Putamen (tissue), 1 donor: ENCODE measurements around the gene EEIG1.

Experiments
- DNase-seq: peaks from one replicate; pipeline ENCODE4 v3.0.0-alpha.2; 2016; ENCODE audit warnings: low spot score

The EEIG1 gene

DNA sequence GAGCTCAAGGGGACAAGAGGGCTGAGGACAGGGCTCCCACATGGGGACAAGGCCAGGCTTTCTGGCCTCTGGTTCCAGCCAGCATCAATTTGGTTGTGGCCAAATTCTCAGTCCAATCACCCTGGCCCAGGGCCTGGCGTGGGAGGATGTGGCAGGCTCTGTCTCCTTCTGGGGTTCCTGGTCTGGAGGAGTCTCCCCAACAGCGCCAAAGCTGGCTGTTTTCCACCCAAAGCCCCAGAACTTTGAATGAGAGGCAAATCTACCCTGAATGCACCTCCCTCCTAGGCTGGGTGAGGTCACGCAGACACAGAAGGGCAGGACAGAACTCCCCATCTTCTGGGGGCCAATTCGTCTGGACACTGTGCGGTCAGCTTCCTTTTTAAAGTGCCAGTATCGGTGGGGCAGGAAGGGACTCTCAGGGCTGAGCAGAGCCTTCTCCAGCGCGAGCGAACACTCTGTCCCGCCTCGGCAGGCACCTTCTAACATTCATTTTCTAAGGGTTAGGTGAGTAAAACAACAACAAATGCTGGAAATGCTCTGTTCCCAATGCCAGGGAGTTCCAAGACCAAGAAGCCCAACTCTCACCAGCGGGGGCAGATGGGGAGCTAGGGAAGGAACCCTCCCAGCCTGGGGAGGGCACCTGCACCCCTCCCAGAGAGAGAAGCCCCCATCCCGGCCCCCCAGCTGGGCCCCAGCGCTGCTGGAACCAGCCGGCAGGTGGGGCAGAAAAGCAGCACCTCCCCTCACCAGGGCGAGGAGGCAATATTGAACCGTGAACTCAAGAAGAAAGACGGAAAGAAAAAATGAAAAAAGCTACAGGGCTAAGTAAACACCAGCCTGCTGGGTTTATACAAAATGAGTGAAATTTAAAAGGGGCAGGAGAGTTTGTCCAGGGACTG lies 39.5 kb downstream of the EEIG1 start:
- DNase-seq, result no peak

DNA sequence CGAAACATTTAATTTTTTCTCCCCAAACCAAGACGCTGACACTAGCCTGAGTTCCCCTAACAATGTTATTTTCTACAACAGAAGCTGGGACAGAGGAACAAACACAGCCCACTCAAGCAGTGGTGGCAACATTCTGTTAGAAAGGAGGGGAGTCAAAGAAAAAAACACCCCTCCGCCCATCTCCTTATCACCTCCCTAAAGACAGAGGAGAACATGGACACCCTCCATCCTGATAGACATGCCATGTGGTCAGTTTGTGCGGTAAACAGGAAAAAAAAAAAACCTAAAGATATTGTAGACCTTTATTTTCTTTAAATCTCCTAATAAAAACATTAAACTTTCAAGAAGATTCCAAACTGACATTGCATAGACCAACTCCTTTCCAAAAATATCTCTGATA lies 40.2 kb downstream of the EEIG1 start:
- DNase-seq, result no peak

DNA sequence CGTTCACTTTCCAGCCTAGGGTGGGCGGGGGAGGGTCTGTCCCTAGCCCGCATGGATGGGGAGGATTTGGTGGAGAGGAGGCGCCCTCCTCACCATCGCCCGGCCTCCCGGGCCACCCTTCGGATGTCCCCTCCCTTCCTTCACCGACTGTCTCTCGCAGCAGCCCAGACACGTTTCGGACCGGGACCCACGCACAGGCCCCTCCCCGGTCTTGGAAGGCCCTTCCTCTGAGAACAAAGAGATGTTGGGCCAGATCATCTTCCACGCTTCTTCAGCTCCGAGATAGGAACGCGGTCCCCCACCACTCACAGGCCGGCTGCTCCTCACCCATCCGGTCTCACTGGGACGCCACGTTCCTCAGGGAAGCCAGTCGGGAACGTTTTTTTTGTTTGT lies 42.5 kb downstream of the EEIG1 start:
- DNase-seq, result no peak

DNA sequence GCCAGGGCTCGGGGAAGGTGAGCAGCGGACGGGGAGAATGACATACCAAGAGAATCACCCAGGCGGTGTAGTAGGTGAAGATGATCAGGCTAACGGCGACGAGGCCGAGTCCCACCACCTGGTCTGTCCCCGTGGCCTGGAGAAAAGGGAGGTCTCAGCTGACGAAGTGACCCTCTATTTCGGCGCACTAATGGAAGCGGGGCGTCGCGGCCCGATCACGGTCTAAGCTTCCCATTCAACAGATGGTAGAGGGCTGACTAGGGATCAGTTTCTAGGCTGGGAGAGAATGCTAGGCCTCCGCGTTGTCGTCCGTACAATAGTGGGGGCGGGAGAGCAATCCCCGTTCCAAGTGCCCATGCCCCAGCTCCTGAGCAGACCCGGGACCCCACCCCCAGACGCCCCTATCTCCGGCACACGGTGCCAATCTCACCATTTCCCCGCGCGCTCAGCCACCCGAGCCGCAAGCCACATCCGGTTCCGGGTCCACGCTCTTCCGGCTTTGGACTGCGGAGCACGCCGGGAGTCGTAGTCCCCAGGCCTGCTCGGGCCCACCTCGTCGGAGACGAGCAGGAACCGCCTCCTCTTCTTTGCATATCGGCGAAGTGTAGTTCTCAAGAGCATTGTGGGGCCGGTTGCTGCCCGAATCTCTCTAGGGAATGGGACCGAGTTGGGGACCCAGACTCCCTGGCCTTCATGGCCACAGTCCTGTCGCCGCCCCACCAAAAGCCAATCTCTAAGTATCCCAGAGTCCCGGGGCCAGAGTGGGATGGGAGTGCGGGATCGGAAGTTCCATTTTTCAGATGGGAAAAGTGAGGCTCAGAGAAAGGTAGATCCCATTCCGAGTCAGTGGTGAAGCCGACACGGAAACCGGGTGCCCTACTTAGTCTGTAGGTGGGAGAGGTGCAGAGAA lies 43.1 kb downstream of the EEIG1 start, which contains the start of gene DPM2:
TSS of gene DPM2 (minus strand) at position 467 of the 910 bp plus-strand sequence. CDS start at position 433, 34 bp downstream.
- peak; percentile 83 for DNase-seq

DNA sequence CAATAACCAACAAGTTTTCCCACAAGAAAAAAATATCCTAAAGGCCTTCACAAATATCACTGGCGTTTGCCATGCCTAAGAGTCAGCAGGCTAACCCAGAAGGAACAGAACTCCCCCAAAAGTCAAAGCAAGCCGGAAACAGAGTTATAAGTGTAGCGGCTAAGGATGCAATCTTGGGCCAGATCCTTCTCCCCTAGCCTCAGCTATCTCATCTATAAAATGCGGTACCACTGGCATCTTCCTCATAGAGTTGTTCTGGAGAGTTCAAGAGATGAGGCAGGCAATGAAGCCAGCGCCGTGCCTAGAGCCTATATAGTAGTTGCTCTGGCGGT lies 43.8 kb downstream of the EEIG1 start:
- no peak for DNase-seq

DNA sequence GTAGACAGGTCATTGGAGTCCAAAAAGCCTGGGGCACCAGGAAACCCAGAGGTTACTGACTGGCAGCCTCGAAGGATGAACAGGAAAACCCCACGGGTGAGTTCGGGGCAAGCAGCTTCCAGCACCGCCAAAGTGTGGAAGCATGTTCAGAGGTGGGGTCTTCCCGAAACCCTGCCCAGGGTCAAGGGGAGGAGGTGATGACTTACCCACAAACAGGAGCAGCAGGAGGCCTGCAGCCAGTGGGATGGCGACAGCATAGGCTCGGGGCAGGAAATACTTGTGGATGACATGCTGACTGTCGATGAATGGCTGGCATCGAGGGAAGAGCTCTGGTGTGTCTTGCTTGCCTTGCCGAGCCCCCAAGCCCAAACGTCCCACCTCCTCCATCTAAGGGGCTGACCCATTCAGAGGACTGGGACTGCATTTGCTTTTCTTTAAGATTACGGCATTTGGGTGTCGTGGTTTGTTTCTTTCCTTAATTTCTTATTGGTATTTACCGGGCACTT lies 44.4 kb downstream of the EEIG1 start:
- DNase-seq, result no peak

DNA sequence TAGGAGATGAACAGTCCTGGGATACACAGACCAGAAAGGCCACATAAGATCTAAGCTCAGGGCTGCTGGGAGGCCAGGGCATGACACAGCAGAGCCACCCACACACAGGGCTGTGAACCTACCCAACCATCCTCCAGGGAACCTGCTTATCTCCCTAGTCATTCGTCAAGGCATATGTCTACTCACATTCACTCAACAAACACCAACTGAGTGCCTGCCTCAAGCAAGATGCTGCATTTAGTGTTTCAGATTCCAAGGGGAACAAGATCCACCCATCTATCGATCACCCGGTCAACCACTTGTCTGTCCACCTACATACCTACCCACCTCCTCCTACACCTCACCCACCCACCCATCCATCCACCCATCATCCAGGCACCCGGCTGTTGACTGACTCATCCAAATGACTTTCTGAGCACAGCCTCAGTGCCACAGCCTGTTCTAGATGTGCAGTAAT lies 45.0 kb downstream of the EEIG1 start:
- DNase-seq, result no peak

DNA sequence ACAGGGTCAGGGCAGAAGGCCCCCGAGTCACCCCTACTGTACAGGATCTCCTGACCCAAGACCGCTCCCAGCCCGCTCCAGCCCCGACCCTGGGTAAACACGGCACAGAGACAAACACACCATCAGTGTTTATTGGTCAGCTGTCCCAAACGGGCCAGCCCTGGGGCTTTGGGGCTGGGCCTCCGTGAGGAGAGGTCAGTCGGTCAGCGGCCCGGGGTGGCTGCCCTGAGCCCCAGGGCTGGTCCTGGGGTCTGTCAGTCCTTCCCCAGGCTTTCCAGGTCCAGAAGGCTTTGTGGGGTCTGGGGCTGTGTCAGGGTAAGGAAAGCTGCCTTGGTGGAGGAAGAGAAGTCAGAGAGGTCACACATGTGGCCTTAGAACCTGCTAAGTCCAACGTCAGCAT lies 45.8 kb downstream of the EEIG1 start:
- no peak for DNase-seq

DNA sequence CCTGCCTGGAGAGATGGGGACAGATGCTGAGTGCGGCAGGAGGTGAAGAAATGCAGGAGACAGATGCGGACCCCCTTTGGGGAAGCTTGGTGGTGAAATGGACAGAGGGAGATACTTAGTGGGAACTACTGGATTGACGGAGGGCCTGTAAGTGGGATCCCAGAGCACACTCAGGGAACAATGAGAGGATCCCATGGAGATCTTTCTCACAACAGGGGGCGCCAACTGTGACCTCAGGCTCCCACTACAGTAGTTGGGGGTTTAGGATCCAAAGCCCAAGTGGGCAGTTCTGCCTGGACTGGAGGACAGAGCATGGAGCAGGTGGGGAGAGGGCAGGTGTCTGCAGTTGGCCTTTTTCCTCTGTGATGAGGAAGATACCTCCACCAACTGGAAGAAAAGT lies 46.5 kb downstream of the EEIG1 start:
- DNase-seq, result no peak

DNA sequence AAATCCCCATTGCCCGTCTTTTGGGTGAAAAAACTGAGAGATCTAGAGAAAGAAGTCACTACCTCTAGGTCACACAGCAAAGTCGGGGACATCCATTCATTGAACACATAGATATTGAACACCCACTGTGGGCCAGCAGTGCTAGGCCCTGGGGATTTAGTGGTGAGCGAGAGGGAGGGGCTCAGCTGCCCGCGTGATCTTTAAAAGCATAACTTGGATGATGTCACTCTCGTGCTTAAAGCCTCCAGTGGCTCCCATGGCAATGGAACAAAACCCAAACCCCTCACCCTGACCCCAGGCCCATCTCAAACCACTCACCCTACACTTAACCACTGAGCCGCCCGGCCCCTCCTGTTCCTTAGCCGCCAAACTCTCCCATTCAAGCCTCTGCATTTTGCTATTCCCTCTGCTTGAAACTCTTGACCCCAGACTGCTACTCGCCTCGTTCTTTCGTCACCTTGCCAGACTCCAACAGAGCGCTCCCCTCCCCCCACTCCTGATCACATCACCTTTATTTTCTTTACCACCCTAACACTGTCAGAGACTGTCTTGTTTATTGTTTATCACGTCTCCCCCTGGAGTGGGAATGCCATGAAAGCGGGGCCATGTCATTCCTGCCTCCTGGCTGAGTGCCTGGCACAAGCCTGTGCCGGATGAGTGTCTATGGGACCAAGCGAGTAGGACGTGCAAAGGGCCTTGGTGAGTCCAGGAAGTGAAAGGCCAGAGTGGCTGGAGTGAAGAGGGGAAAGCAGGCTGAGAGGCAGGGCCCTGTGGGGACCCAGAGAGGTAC lies 49.5 kb downstream of the EEIG1 start:
- DNase-seq, result no peak
